ENCODE results near the gene MAPK6.
"Not testable (repeated sequence)": the region's sequence is repeated elsewhere in the genome, so short reads cannot be mapped to it uniquely, and the experiment has no call there.

MAPK6 gene

GRCh38 chr15:52090193-52090592, 71.2 kb downstream of the MAPK6 start:
- no peak for TF ChIP-seq CTCF (conservative IDR thresholded peaks at IDR 0.05)
- no peak overlapping the region for H3K27ac ChIP-seq

GRCh38 chr15:52093167-52093538, 74.1 kb downstream of the MAPK6 start:
- TF ChIP-seq CTCF (conservative IDR thresholded peaks at IDR 0.05) = no peak
- H3K27ac ChIP-seq = peak overlapping the region; percentile 57

GRCh38 chr15:52093539-52094510, 74.8 kb downstream of the MAPK6 start:
- peak overlapping the region; percentile 57 for H3K27ac ChIP-seq
- no peak for TF ChIP-seq CTCF (conservative IDR thresholded peaks at IDR 0.05)

- no peak for TF ChIP-seq CTCF (conservative IDR thresholded peaks at IDR 0.05)
- no peak overlapping the region; the same call in 1 of the 2 replicates for H3K27ac ChIP-seq
These were observed 76.0 kb downstream of the MAPK6 start for GRCh38 chr15:52094811-52095584.

GRCh38 chr15:52095597-52096262, 76.7 kb downstream of the MAPK6 start:
- no peak overlapping the region for H3K27ac ChIP-seq
- TF ChIP-seq CTCF (conservative IDR thresholded peaks at IDR 0.05) = no peak

- not testable (repeated sequence) for H3K27ac ChIP-seq
These were observed 77.5 kb downstream of the MAPK6 start for GRCh38 chr15:52096536-52096935.

- TF ChIP-seq CTCF (conservative IDR thresholded peaks at IDR 0.05) = no peak
- no peak overlapping the region for H3K27ac ChIP-seq
These were observed 78.2 kb downstream of the MAPK6 start for GRCh38 chr15:52097180-52097579.

Measured in VCaP (cell line).